ENCODE measurements around the gene NUP43. TPM values are rescaled to one million over a fixed set of nuclear protein-coding genes. Genes with fewer than 3 reads are reported as not detected.

NUP43 gene
- total and polyA plus RNA-seq, 2 of the 13 experiments (the other 11 are each of a cell fraction or from before 2014, with no cell fraction given): 38.9 to 85.1 TPM

- 98% methylated on average over 6 of the region's 6 CpGs for WGBS (ENCODE audit: low lambda C conversion rate)
- ChIA-PET CTCF (ENCODE audit: low intra/inter-chr PET ratio, low total read pairs) (no interaction called here), POLR2A (no interaction called here)
- DNase-seq (ENCODE audit: low spot score) (no peak), ATAC-seq (no peak), FAIRE-seq (no peak)
- peaks cover 17 to 63% of the 10 kb centered on the region in 2 experiments; a peak in 4 of 5 replicates for H3K36me3 ChIP-seq (replicated peaks in 1 of 2; ENCODE audit: control insufficient read depth in 1 of 2, insufficient read depth in 2 of 2, low read length in 2 of 2)
- H3K4me1 ChIP-seq (ENCODE audit: insufficient read depth, low read length): no peaks in the 10 kb centered on the region
- in situ Hi-C loops (cut with HindIII; ENCODE audit: extremely low pct_ligation_motif_present, low pct_unique_long_range_greater_than_20kb) (no loop called here), intact Hi-C loops (cut with micrococcal nuclease; ENCODE audit: unreplicated experiment) (no loop called here)
- H3K27ac ChIP-seq (ENCODE audit: extremely low read length, insufficient read depth, low read length): no peak overlapping the region
- H4K20me1 ChIP-seq (ENCODE audit: insufficient read depth, low read length): no peaks in the 10 kb centered on the region
- no peak overlapping the region for H2AFZ ChIP-seq (ENCODE audit: low read length)
- no peak overlapping the region for H3K9ac ChIP-seq (ENCODE audit: insufficient read depth, low read depth, low read length)
- no peak overlapping the region for H3K4me2 ChIP-seq (ENCODE audit: low read depth, low read length)
- H3K4me3 ChIP-seq (replicated peaks in 1 of 3; ENCODE audit: insufficient read depth in 1 of 3, low read depth in 2 of 3, low read length in 3 of 3): no peak overlapping the region
- H3K27me3 ChIP-seq (ENCODE audit: control insufficient read depth in 1 of 2, insufficient read depth in 2 of 2, low read length in 2 of 2): no peaks in the 10 kb centered on the region
- BruUV-seq (replicated peaks): no TSS peak
- H3K9me3 ChIP-seq (ENCODE audit: low read length): no peaks in the 10 kb centered on the region
- H3K79me2 ChIP-seq (ENCODE audit: insufficient read depth, low read length): peaks cover 25% of the 10 kb centered on the region
- TF ChIP-seq GLMP (CRISPR knock-in tag; IDR thresholded peaks at IDR 0.05; ENCODE audit: borderline replicate concordance) (no peak), ZNF407 (CRISPR knock-in tag; IDR thresholded peaks at IDR 0.05; ENCODE audit: not compliant biosample characterization) (no peak), MEIS1 (CRISPR knock-in tag; IDR thresholded peaks at IDR 0.05; ENCODE audit: borderline replicate concordance) (no peak), PRDM10 (CRISPR knock-in tag; IDR thresholded peaks at IDR 0.05; ENCODE audit: low read depth) (no peak), TRIM22 (IDR thresholded peaks at IDR 0.05) (no peak), TBX2 (CRISPR knock-in tag; IDR thresholded peaks at IDR 0.05; ENCODE audit: borderline replicate concordance) (no peak), RARA (CRISPR knock-in tag; IDR thresholded peaks at IDR 0.05) (no peak), PPARG (CRISPR knock-in tag; conservative IDR thresholded peaks at IDR 0.05) (no peak), ZNF558 (CRISPR knock-in tag; IDR thresholded peaks at IDR 0.05; ENCODE audit: borderline replicate concordance) (no peak), YEATS2 (CRISPR knock-in tag; IDR thresholded peaks at IDR 0.05; ENCODE audit: borderline replicate concordance) (no peak)
Observed at GRCh38 chr6:149771925-149772324, 25.6 kb upstream of the NUP43 start.

Data from HepG2 (cell line).